ENCODE data around the gene CYB5R2.

Gene CYB5R2

GRCh38 chr11:7636350-7636749 lies 37.0 kb downstream of the CYB5R2 start:
- DNase-seq = no peak

- no peak for DNase-seq
These were observed 37.6 kb downstream of the CYB5R2 start for GRCh38 chr11:7635708-7636107.

- DNase-seq = no peak
These were observed 38.2 kb downstream of the CYB5R2 start for GRCh38 chr11:7635137-7635536.

GRCh38 chr11:7632211-7632610 lies 41.1 kb downstream of the CYB5R2 start:
- DNase-seq = no peak

GRCh38 chr11:7630002-7630401 lies 43.3 kb downstream of the CYB5R2 start:
- DNase-seq = no peak

GRCh38 chr11:7628660-7629059 lies 44.6 kb downstream of the CYB5R2 start:
- no peak for DNase-seq

- DNase-seq = no peak
These were observed 50.6 kb downstream of the CYB5R2 start for GRCh38 chr11:7622721-7623120.

- DNase-seq = no peak
These were observed 51.7 kb downstream of the CYB5R2 start for GRCh38 chr11:7621554-7621953.

- no peak for DNase-seq
These were observed 52.2 kb downstream of the CYB5R2 start for GRCh38 chr11:7621090-7621489.

- DNase-seq = no peak
These were observed 54.0 kb downstream of the CYB5R2 start for GRCh38 chr11:7619322-7619721.

GRCh38 chr11:7617032-7617431 lies 56.3 kb downstream of the CYB5R2 start:
- no peak for DNase-seq

Measured in CD4-positive, alpha-beta T cell treated with Interleukin-10 for 1 hour (primary cell).